B cell (primary cell): ENCODE results near the gene CAPRIN1. TPM values are rescaled to one million over a fixed set of nuclear protein-coding genes. Genes with fewer than 3 reads are reported as not detected.

Experiments
- ATAC-seq: fragments of 200-7000 bp; cut with Tn5 transposase; one replicate; pipeline ENCODE4 v1.10.0; 2021; ENCODE audit warnings: low read depth, mild to moderate bottlenecking, moderate number of reproducible peaks, moderate library complexity
- CTCF ChIA-PET: fragments of 350-600 bp; sonication (Branson Sonifier 250); formaldehyde crosslinking; loops from one replicate; lab custom pipeline; 2021; ENCODE audit warnings: antibody characterized with exemption, inconsistent platforms; lab: Charles Lee
- POLR2A ChIA-PET: fragments of 350-600 bp; sonication (Branson Sonifier 250); formaldehyde crosslinking; loops from one replicate; lab custom pipeline; 2021; ENCODE audit warnings: antibody characterized with exemption; lab: Charles Lee
- DNase-seq: peaks from one replicate; pipeline ENCODE4 v3.0.0; 2013
- H2AFZ ChIP-seq: 2 replicates; pipeline ENCODE4 v1.6.1; 2012; ENCODE audit warnings: mild to moderate bottlenecking, low read depth, low read length; ENCODE audit not compliant: insufficient read depth, poor library complexity, severe bottlenecking
- H3K27ac ChIP-seq, 2 donors: 1 replicate in 1 of 2; 2 replicates in 1 of 2; pipeline ENCODE4 v1.5.1; 2012 to 2013; ENCODE audit warnings: low read length in 2 of 2, mild to moderate bottlenecking in 2 of 2, moderate library complexity in 1 of 2
- H3K27me3 ChIP-seq, 4 experiments: fragments of 200-600 bp in 1 of 4; sonication (generic) in 1 of 4; replicated peaks in 1 of 4; 1 replicate in 2 of 4; 2 replicates in 2 of 4; pipeline versions ENCODE4 v1.6.1 to v1.7.0; 2013 to 2016; ENCODE audit warnings: low read length in 3 of 4, mild to moderate bottlenecking in 2 of 4, mixed read lengths in 1 of 4, moderate library complexity in 1 of 4; ENCODE audit not compliant: insufficient read depth in 4 of 4, control insufficient read depth in 3 of 4; ENCODE audit errors: control extremely low read depth in 1 of 4
- H3K36me3 ChIP-seq, 2 experiments: replicated peaks in 1 of 2; 1 replicate in 1 of 2; 2 replicates in 1 of 2; pipeline versions ENCODE4 v1.6.1 to v1.7.1; 2013; ENCODE audit warnings: low read length in 1 of 2; ENCODE audit not compliant: insufficient read depth in 2 of 2, control insufficient read depth in 1 of 2; ENCODE audit errors: control extremely low read depth in 1 of 2, extremely low read depth in 1 of 2
- H3K4me1 ChIP-seq, 2 donors: fragments of 200-600 bp in 1 of 2; sonication (generic) in 1 of 2; 1 replicate in 1 of 2; 2 replicates in 1 of 2; pipeline versions ENCODE4 v1.5.1 to v1.6.1; 2013 to 2017; ENCODE audit warnings: low read length in 2 of 2; ENCODE audit not compliant: control insufficient read depth in 2 of 2, insufficient read depth in 2 of 2
- H3K4me2 ChIP-seq: replicated peaks from 2 replicates; pipeline ENCODE3; 2012; ENCODE audit warnings: mild to moderate bottlenecking, low read depth, low read length; ENCODE audit not compliant: poor library complexity, severe bottlenecking
- H3K4me3 ChIP-seq, 5 experiments: fragments of 200-600 bp in 1 of 5; sonication (generic) in 1 of 5; 1 replicate in 3 of 5; 2 replicates in 2 of 5; pipeline versions ENCODE4 v1.5.1 to v1.7.0; 2011 to 2016; ENCODE audit warnings: low read length in 4 of 5, mild to moderate bottlenecking in 4 of 5, low read depth in 2 of 5, control low read depth in 1 of 5, moderate library complexity in 1 of 5; ENCODE audit not compliant: insufficient read depth in 1 of 5; ENCODE audit errors: control extremely low read depth in 1 of 5, extremely low read depth in 1 of 5
- H3K79me2 ChIP-seq: fragments of 200-600 bp; sonication (generic); one replicate; pipeline ENCODE4 v1.6.0; 2016; ENCODE audit warnings: low read length; ENCODE audit not compliant: control insufficient read depth, insufficient read depth
- H3K9ac ChIP-seq: fragments of 200-600 bp; sonication (generic); 2 replicates; pipeline ENCODE4 v1.6.1; 2017; ENCODE audit warnings: mild to moderate bottlenecking, low read length, moderate library complexity
- H3K9me3 ChIP-seq, 3 donors: one replicate each; pipeline versions ENCODE4 v1.6.1 to v1.7.1; 2013; ENCODE audit warnings: low read length in 2 of 3; ENCODE audit not compliant: control insufficient read depth in 2 of 3, insufficient read depth in 1 of 3; ENCODE audit errors: control extremely low read depth in 1 of 3
- H4K20me1 ChIP-seq: 2 replicates; pipeline ENCODE4 v1.6.0; 2012; ENCODE audit warnings: mild to moderate bottlenecking, low read length; ENCODE audit not compliant: insufficient read depth, control insufficient read depth, poor library complexity, severe bottlenecking
- H3K27ac Mint-ChIP-seq: one replicate; pipeline ENCODE4 v1.8.0; 2021; ENCODE audit warnings: mixed read lengths
- H3K27me3 Mint-ChIP-seq: one replicate; pipeline ENCODE4 v1.8.0; 2021; ENCODE audit warnings: mixed read lengths
- H3K4me1 Mint-ChIP-seq: one replicate; pipeline ENCODE4 v1.8.0; 2021; ENCODE audit warnings: mixed read lengths
- H3K4me3 Mint-ChIP-seq: one replicate; pipeline ENCODE4 v1.8.0; 2021; ENCODE audit warnings: mixed read lengths
- H3K9me3 Mint-ChIP-seq: one replicate; pipeline ENCODE4 v1.8.0; 2022; ENCODE audit warnings: mixed read lengths; ENCODE audit not compliant: insufficient read depth
- CTCF ChIP-seq: fragments of 200-600 bp; IDR thresholded peaks from one replicate; pipeline ENCODE4 v1.8.0; 2022; ENCODE audit warnings: antibody characterized with exemption, mild to moderate bottlenecking
- EZH2 ChIP-seq: IDR thresholded peaks from 2 replicates; pipeline ENCODE4 v1.6.1; 2012; ENCODE audit warnings: borderline replicate concordance, low read depth, mild to moderate bottlenecking, moderate library complexity, low read length; ENCODE audit not compliant: insufficient read depth, poor library complexity, severe bottlenecking
- WGBS: methylation state at CpG from one replicate; pipeline ENCODE4 v1.1.5; 2013; ENCODE audit warnings: missing lambda C conversion rate; ENCODE audit not compliant: insufficient coverage; 5-methylcytosine and 5-hydroxymethylcytosine counted together
- intact Hi-C: fragments of 100-400 bp; cut with micrococcal nuclease; formaldehyde crosslinking; loops from one replicate; pipeline ENCODE4 v1.10.0; 2022
- polyA plus RNA-seq: library from polyadenylated mRNA; depleted of rRNA; stranded (reverse); fragments of >200 nt; gene quantifications from 2 replicates; pipeline ENCODE4 v1.2.3, GENCODE V29; 2012
- total RNA-seq, 2 donors: library from RNA; stranded (reverse); fragments of 120-200 nt in 1 of 2; gene quantifications; 1 replicate in 1 of 2; 2 replicates in 1 of 2; pipeline versions ENCODE4 v1.2.3 to v1.2.4, GENCODE V29; 2013 to 2022

Gene CAPRIN1
- total and polyA plus RNA-seq, 2 donors (not counting 1 experiment from before 2014, with no cell fraction given) = 31.7 to 133 TPM

- Mint-ChIP-seq H3K27me3 (no peaks in the 10 kb centered on the region), H3K4me3 (no peak overlapping the region), H3K9me3 (no peaks in the 10 kb centered on the region), H3K27ac (no peak overlapping the region), H3K4me1 (no peaks in the 10 kb centered on the region)
- H3K79me2 ChIP-seq = no peaks in the 10 kb centered on the region
- no peak overlapping the region for H3K27ac ChIP-seq
- no peaks in the 10 kb centered on the region for H3K27me3 ChIP-seq
- no peak for ATAC-seq
- 93% methylated on average over 3 of the region's 4 CpGs for WGBS
- H2AFZ ChIP-seq = no peak overlapping the region
- DNase-seq = no peak
- intact Hi-C loops = no loop called here
- ChIA-PET POLR2A (no interaction called here), CTCF (no interaction called here)
- H3K4me1 ChIP-seq = no peaks in the 10 kb centered on the region
- no peak overlapping the region for H3K4me2 ChIP-seq
- H3K9me3 ChIP-seq = no peaks in the 10 kb centered on the region
- no peak overlapping the region for H3K4me3 ChIP-seq
- peaks cover 4 to 76% of the 10 kb centered on the region in 2 experiments for H3K36me3 ChIP-seq
- no peak overlapping the region for H3K9ac ChIP-seq
- TF ChIP-seq CTCF = no peak
- TF ChIP-seq EZH2 = no peak
- H4K20me1 ChIP-seq = no peaks in the 10 kb centered on the region
These were observed 80.9 kb downstream of the CAPRIN1 start for GRCh38 chr11:34132261-34132965.

GRCh38 chr11:34134765-34135164, 83.2 kb downstream of the CAPRIN1 start:
- Histone ChIP-seq H3K79me2 (no peaks in the 10 kb centered on the region), H3K27ac (no peak overlapping the region), H3K4me1 (no peaks in the 10 kb centered on the region), H4K20me1 (no peaks in the 10 kb centered on the region), H3K9me3 (no peaks in the 10 kb centered on the region), H3K4me3 (no peak overlapping the region), H3K4me2 (no peak overlapping the region), H3K36me3 (peaks cover 4 to 84% of the 10 kb centered on the region in 2 experiments), H2AFZ (no peak overlapping the region), H3K27me3 (no peaks in the 10 kb centered on the region), H3K9ac (no peak overlapping the region)
- DNase-seq (no peak), ATAC-seq (no peak)
- ChIA-PET CTCF (interaction anchor here (1.4 kb wide), 1 partner anchor 358 kb away, joined by 3 read pairs; no protein-coding TSS in a partner anchor), POLR2A (no interaction called here)
- intact Hi-C loops = no loop called here
- Mint-ChIP-seq H3K9me3 (no peaks in the 10 kb centered on the region), H3K4me3 (no peak overlapping the region), H3K27me3 (no peaks in the 10 kb centered on the region), H3K27ac (no peak overlapping the region), H3K4me1 (no peaks in the 10 kb centered on the region)
- WGBS = 70% methylated on average over 3 of the region's 5 CpGs
- TF ChIP-seq EZH2 (no peak), CTCF (no peak)
